22Rv1 (cell line): Measurements from ENCODE around the gene TRIL.
A peak's percentile ranks its signal among the peaks of the same experiment; 100 is the strongest.

Source experiments
- H3K27ac ChIP-seq: fragments of 450-650 bp; 2 replicates; pipeline ENCODE4 v1.5.1; 2017
- CTCF ChIP-seq: fragments of 450-650 bp; IDR thresholded peaks from 2 replicates; pipeline ENCODE4 v1.5.1; 2017; ENCODE audit warnings: mild to moderate bottlenecking
- ZFX ChIP-seq: fragments of 450-650 bp; IDR thresholded peaks from 2 replicates; pipeline ENCODE4 v1.6.1; 2017; ENCODE audit warnings: antibody characterized with exemption, borderline replicate concordance

The TRIL gene

GRCh38 chr7:28926871-28927597 is 31.1 kb downstream of the TRIL start:
- peak; percentile 93 for TF ChIP-seq CTCF
- no peak for TF ChIP-seq ZFX
- no peak overlapping the region for H3K27ac ChIP-seq

- no peak for TF ChIP-seq ZFX
- peak; percentile 83 for TF ChIP-seq CTCF
- no peak overlapping the region for H3K27ac ChIP-seq
These were observed 35.4 kb downstream of the TRIL start for GRCh38 chr7:28922624-28923331.

- H3K27ac ChIP-seq: no peak overlapping the region
These were observed 36.3 kb downstream of the TRIL start for GRCh38 chr7:28921822-28922221.

GRCh38 chr7:28920424-28920823 is 37.7 kb downstream of the TRIL start:
- no peak overlapping the region for H3K27ac ChIP-seq
- TF ChIP-seq CTCF: no peak
- TF ChIP-seq ZFX: no peak

More at GRCh38 chr7:28921822-28922221, 36.3 kb downstream of the TRIL start:
- peak; percentile 94 for TF ChIP-seq CTCF
- TF ChIP-seq ZFX: no peak

GRCh38 chr7:28919510-28919909 is 38.6 kb downstream of the TRIL start:
- H3K27ac ChIP-seq: no peak overlapping the region
- no peak for TF ChIP-seq CTCF
- TF ChIP-seq ZFX: no peak

- TF ChIP-seq ZFX (no peak), CTCF (no peak)
- H3K27ac ChIP-seq: no peak overlapping the region
These were observed 49.4 kb downstream of the TRIL start for GRCh38 chr7:28908775-28909174.

GRCh38 chr7:28905464-28905863 is 52.7 kb downstream of the TRIL start:
- TF ChIP-seq CTCF (no peak), ZFX (no peak)
- no peak overlapping the region for H3K27ac ChIP-seq
